MM.1S (cell line): ENCODE data around the gene SLC38A8.

Experiments used
- CTCF ChIP-seq: fragments of 300-600 bp; sonication (generic); IDR thresholded peaks from 2 replicates; pipeline ENCODE4 v1.5.1; 2016; ENCODE audit warnings: antibody characterized with exemption, low read length, mixed read lengths
- EZH2 ChIP-seq: fragments of 300-600 bp; sonication (generic); optimal IDR thresholded peaks from 2 replicates; pipeline ENCODE3; 2017; ENCODE audit warnings: low read depth, mild to moderate bottlenecking, antibody characterized with exemption, low read length, mixed read lengths
- EZH2phosphoT487 ChIP-seq: fragments of 300-600 bp; sonication (generic); IDR thresholded peaks from 2 replicates; pipeline ENCODE4 v1.6.1; 2018; ENCODE audit warnings: antibody characterized with exemption, low read length

GRCh38 chr16:84058664-84059063, 16.1 kb upstream of the SLC38A8 start:
- TF ChIP-seq CTCF = no peak
- TF ChIP-seq EZH2phosphoT487 = no peak
- no peak for TF ChIP-seq EZH2
